Stomach (tissue), 4 donors: Measurements from ENCODE around the gene TRMU.

Source experiments
- EP300 ChIP-seq: sonication (generic); formaldehyde crosslinking; IDR thresholded peaks from one replicate; pipeline ENCODE4 v1.6.1; 2017; ENCODE audit warnings: antibody characterized with exemption
- POLR2A ChIP-seq, 4 donors: fragments of 450-650 bp; IDR thresholded peaks; one replicate each; pipeline ENCODE4 v1.6.1; 2016; ENCODE audit warnings: antibody characterized with exemption in 4 of 4, control low read depth in 2 of 4, mild to moderate bottlenecking in 1 of 4, moderate library complexity in 1 of 4
- TF ChIP-seq, protein P1 (sequence below), 7 experiments: fragments of 450-650 bp in 4 of 7; fragments of 200-600 bp in 3 of 7; sonication (generic) in 3 of 7; IDR thresholded peaks; one replicate each; pipeline ENCODE4 v1.5.1; 2016 to 2019; ENCODE audit warnings: antibody characterized with exemption in 7 of 7, control low read depth in 2 of 7, mild to moderate bottlenecking in 1 of 7

GRCh38 chr22:46368871-46369715 lies 33.6 kb downstream of the TRMU start:
- TF ChIP-seq, protein P1, sequence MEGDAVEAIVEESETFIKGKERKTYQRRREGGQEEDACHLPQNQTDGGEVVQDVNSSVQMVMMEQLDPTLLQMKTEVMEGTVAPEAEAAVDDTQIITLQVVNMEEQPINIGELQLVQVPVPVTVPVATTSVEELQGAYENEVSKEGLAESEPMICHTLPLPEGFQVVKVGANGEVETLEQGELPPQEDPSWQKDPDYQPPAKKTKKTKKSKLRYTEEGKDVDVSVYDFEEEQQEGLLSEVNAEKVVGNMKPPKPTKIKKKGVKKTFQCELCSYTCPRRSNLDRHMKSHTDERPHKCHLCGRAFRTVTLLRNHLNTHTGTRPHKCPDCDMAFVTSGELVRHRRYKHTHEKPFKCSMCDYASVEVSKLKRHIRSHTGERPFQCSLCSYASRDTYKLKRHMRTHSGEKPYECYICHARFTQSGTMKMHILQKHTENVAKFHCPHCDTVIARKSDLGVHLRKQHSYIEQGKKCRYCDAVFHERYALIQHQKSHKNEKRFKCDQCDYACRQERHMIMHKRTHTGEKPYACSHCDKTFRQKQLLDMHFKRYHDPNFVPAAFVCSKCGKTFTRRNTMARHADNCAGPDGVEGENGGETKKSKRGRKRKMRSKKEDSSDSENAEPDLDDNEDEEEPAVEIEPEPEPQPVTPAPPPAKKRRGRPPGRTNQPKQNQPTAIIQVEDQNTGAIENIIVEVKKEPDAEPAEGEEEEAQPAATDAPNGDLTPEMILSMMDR (IDR thresholded peaks at IDR 0.05): no peak
- TF ChIP-seq EP300 (no peak), POLR2A (IDR thresholded peaks at IDR 0.05) (no peak)
